Central memory CD8-positive, alpha-beta T cell (primary cell): ENCODE measurements around the gene DIP2C.
A peak's percentile ranks its signal among the peaks of the same experiment; 100 is the strongest.

ENCODE experiments used
- ATAC-seq: fragments of 150-1000 bp; cut with Tn5 transposase; replicated peaks from 2 replicates; pipeline ENCODE4 v1.10.0; 2022; ENCODE audit warnings: mild to moderate bottlenecking, moderate FRiP score, moderate number of reproducible peaks; ENCODE audit not compliant: poor library complexity, severe bottlenecking; ENCODE audit errors: extremely low read depth
- DNase-seq, 2 donors: peaks; one replicate each; pipeline ENCODE4 v3.0.0; 2021; ENCODE audit warnings: low spot score in 2 of 2
- H3K27ac Mint-ChIP-seq: one replicate; pipeline ENCODE4 v1.8.0; 2022; ENCODE audit warnings: low read depth, mild to moderate bottlenecking, moderate library complexity, mixed read lengths
- H3K27me3 Mint-ChIP-seq: one replicate; pipeline ENCODE4 v1.8.0; 2022; ENCODE audit warnings: mixed read lengths
- H3K36me3 Mint-ChIP-seq: one replicate; pipeline ENCODE4 v1.8.0; 2022; ENCODE audit warnings: mild to moderate bottlenecking, moderate library complexity, mixed read lengths; ENCODE audit not compliant: insufficient read depth
- H3K4me1 Mint-ChIP-seq: one replicate; pipeline ENCODE4 v1.8.0; 2022; ENCODE audit warnings: mixed read lengths
- H3K4me3 Mint-ChIP-seq: one replicate; pipeline ENCODE4 v1.8.0; 2022; ENCODE audit warnings: mild to moderate bottlenecking, moderate library complexity, mixed read lengths
- H3K9me3 Mint-ChIP-seq: one replicate; pipeline ENCODE4 v1.8.0; 2022; ENCODE audit warnings: mixed read lengths

DIP2C gene, protein sequence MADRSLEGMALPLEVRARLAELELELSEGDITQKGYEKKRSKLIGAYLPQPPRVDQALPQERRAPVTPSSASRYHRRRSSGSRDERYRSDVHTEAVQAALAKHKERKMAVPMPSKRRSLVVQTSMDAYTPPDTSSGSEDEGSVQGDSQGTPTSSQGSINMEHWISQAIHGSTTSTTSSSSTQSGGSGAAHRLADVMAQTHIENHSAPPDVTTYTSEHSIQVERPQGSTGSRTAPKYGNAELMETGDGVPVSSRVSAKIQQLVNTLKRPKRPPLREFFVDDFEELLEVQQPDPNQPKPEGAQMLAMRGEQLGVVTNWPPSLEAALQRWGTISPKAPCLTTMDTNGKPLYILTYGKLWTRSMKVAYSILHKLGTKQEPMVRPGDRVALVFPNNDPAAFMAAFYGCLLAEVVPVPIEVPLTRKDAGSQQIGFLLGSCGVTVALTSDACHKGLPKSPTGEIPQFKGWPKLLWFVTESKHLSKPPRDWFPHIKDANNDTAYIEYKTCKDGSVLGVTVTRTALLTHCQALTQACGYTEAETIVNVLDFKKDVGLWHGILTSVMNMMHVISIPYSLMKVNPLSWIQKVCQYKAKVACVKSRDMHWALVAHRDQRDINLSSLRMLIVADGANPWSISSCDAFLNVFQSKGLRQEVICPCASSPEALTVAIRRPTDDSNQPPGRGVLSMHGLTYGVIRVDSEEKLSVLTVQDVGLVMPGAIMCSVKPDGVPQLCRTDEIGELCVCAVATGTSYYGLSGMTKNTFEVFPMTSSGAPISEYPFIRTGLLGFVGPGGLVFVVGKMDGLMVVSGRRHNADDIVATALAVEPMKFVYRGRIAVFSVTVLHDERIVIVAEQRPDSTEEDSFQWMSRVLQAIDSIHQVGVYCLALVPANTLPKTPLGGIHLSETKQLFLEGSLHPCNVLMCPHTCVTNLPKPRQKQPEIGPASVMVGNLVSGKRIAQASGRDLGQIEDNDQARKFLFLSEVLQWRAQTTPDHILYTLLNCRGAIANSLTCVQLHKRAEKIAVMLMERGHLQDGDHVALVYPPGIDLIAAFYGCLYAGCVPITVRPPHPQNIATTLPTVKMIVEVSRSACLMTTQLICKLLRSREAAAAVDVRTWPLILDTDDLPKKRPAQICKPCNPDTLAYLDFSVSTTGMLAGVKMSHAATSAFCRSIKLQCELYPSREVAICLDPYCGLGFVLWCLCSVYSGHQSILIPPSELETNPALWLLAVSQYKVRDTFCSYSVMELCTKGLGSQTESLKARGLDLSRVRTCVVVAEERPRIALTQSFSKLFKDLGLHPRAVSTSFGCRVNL (N-terminal part only)

DNA sequence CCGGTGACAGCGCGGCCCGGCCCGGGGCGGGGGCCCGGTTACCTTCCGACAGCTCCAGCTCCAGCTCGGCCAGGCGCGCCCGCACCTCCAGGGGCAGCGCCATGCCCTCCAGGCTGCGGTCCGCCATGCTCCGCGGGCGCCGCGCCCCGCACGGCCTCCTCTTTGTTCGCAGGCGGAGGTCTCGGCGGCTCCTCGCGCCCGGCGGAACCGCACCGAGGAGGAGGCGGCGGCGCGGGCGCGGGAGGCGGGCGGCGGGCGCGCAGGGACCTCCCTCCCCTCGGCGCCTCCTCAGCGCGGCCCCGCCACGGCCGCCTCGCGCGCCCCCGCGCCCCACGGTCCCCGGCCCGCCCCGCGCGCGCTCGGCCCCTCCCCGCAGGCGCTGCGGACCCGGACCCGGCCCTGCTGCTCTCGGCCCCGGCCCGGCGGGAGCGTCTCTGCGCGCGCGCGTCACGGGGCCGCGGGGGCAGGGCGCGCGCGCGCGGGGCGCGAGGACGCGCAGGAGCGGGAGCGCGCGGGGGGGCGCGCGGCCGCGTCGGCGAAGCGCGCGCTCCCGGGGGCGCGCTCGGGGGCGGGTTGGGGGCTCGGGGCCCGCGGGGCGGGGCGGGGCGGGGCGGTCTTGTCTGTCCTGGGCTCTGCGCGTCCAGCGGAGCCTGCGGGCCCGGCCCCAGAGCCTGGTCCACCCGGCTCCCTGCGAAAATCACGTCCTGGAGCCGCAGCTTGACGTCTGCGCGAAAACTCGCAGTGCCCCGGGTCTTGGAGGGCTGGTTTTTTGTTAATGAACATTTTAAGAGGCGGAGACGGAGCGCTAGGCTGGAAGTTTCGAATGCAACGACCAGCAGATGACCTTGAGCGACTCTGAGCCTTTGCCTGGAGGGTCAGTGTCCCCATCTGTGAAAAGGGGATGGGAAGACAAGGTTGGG is at the start of gene DIP2C:
Gene DIP2C, minus strand, starts transcription at position 217 of the 920 bp plus-strand sequence. Its CDS starts 90 bp downstream, at position 127.
- H3K27ac Mint-ChIP-seq, result no peak within 1 kb of the TSS
- no peaks in the 10 kb centered on the region for H3K36me3 Mint-ChIP-seq
- H3K27me3 Mint-ChIP-seq, result peaks cover 68% of the 10 kb centered on the region
- H3K4me1 Mint-ChIP-seq, result peaks cover 5% of the 10 kb centered on the region
- ATAC-seq, result no peak
- no peak for DNase-seq
- H3K4me3 Mint-ChIP-seq, result peak within 1 kb of the TSS; percentile 32
- no peaks in the 10 kb centered on the region for H3K9me3 Mint-ChIP-seq

DNA sequence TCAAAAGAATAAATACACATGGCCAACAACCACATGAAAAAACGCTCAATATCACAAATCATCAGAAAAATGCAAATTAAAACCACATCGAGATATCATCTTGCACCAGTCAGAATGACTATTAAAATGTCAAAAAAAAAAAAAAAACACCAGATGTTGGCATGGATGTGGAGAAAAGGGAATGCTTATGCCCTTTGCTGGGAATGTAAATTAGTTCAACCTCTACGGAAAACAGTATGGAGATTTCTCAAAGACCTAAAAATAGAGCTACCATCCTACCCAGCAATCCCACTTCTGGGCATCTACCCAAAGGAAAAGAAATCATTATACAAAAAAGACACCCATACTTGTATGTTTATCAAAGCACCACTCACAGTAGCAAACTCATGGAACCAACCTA is 45.0 kb upstream of the DIP2C start:
- ATAC-seq (no peak), DNase-seq (no peak)
- Mint-ChIP-seq H3K27ac (no peak overlapping the region), H3K4me3 (no peak overlapping the region), H3K36me3 (no peaks in the 10 kb centered on the region), H3K27me3 (peaks cover 26% of the 10 kb centered on the region), H3K9me3 (peaks cover 5% of the 10 kb centered on the region), H3K4me1 (no peaks in the 10 kb centered on the region)

DNA sequence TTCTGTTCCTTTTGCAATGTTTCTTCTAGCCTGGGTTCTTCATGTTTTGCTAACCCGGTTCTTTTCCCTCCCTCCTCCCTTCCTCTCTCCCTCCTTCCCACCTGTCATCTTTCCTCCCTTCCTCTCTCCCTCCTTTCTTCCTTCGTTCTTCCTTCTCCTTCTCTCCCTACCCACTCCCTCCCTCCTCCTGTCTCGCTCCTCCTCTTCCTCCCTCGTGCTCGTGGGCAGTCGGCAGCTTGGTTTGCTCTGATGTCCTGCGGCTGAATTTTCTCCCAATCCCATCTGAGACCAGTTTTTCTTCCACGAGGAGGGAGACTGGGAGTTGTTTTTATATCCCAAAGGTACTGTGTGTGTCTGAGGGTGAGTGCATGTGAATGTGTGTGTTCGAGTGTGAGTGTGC is 43.6 kb upstream of the DIP2C start:
- H3K27me3 Mint-ChIP-seq, result peaks cover 26% of the 10 kb centered on the region
- H3K9me3 Mint-ChIP-seq, result peaks cover 5% of the 10 kb centered on the region
- DNase-seq (no peak), ATAC-seq (no peak)
- H3K4me1 Mint-ChIP-seq, result no peaks in the 10 kb centered on the region
- no peaks in the 10 kb centered on the region for H3K36me3 Mint-ChIP-seq
- H3K27ac Mint-ChIP-seq, result no peak overlapping the region
- no peak overlapping the region for H3K4me3 Mint-ChIP-seq

DNA sequence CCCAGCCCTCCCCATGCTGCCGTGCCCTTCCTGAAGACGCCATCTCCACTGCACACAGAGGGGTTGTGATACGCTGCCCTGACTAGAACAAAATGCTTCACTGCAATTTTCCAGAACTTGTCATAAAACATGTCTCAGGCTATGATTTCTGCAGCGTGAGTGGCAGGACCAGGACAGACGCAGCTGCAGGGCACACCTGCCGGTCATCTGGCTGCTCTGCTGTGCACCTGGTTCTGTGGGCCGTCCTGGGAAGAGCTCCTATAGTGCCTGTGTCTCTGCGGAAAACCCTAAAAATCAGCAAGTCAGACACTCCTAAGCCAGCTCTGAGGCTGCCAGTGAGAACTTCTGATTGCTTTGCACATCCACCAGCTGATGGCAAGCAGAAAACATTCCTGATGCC is 39.7 kb upstream of the DIP2C start:
- H3K27ac Mint-ChIP-seq, result no peak overlapping the region
- no peaks in the 10 kb centered on the region for H3K36me3 Mint-ChIP-seq
- H3K4me1 Mint-ChIP-seq, result no peaks in the 10 kb centered on the region
- H3K27me3 Mint-ChIP-seq, result peaks cover 21% of the 10 kb centered on the region
- ATAC-seq (no peak), DNase-seq (no peak)
- no peak overlapping the region for H3K4me3 Mint-ChIP-seq
- no peaks in the 10 kb centered on the region for H3K9me3 Mint-ChIP-seq

DNA sequence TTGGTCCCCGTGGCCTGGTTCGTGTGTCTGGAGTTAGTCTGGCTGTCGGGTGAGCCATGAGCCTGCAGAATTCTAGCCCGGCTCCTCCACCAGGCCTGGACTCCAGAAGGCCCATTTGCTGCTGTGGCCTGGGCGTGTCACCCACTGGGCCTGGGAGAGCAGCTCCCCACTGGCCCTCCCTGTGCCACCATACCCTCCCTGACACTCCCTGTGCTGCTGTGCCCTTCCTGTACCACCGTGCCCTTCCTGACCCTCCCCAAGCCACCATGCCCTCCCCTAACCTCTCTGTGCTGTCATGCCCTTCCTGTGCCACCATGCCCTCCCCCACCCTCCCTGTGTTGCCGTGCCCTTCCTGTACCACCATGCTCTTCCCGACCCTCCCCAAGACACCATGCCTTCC is 39.1 kb upstream of the DIP2C start:
- peaks cover 16% of the 10 kb centered on the region for H3K27me3 Mint-ChIP-seq
- DNase-seq, result no peak
- no peak for ATAC-seq
- no peaks in the 10 kb centered on the region for H3K9me3 Mint-ChIP-seq
- no peaks in the 10 kb centered on the region for H3K4me1 Mint-ChIP-seq
- no peak overlapping the region for H3K4me3 Mint-ChIP-seq
- no peaks in the 10 kb centered on the region for H3K36me3 Mint-ChIP-seq
- no peak overlapping the region for H3K27ac Mint-ChIP-seq

DNA sequence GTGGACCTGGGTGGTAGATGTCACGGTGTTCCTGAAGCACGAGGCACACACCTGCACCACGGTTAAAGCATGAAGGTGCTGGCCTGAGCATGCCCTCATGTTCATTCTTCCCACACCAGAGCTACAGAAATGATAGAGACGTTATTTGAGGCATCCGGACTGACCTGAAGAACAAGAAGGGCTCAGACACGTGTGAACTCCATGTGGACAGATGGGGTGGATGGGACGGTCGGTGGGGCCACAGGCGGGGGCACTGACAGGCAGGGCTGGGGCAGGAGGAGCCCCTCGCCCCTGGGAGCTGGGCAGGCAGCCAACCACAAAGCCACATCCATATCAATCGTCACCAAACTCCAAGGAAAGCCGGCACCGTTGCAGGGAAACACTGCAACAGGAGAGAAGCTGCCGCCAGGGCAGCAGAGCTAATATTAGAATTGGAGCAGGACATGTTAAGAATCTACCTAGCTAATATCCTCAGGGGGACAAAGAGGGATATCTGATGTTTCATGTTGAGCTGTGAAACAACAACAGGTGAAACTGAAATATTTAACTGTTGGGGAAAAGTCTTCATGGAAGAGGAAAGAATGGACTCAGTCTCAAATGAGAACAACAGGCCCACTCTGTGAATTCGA is 37.8 kb upstream of the DIP2C start:
- Mint-ChIP-seq H3K9me3 (no peaks in the 10 kb centered on the region), H3K27me3 (peaks cover 14% of the 10 kb centered on the region), H3K4me1 (no peaks in the 10 kb centered on the region), H3K36me3 (no peaks in the 10 kb centered on the region), H3K4me3 (no peak overlapping the region), H3K27ac (no peak overlapping the region)
- DNase-seq (no peak), ATAC-seq (no peak)

DNA sequence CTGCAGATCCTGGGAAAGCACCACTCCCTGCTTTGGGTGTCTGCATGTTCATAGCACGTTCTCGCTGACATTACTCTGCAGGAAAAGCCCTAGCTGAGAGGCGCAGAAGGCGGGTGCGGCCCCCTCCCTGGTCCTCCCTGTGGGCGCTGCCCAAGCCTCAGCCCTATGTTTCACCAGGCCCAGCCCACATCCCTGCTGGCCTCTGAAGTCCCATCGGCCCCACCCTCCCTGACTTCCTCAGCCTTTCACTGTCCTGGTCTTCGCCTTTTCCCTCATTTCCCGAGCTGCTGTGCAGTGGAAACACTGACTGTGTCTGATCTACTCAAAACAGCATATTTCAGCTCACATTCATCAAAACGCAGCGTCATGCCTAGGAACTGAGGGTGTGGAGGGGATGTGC is 36.3 kb upstream of the DIP2C start:
- no peak for ATAC-seq
- DNase-seq, result no peak
- Mint-ChIP-seq H3K27me3 (peaks cover 11% of the 10 kb centered on the region), H3K9me3 (no peaks in the 10 kb centered on the region), H3K4me1 (no peaks in the 10 kb centered on the region), H3K36me3 (no peaks in the 10 kb centered on the region), H3K4me3 (no peak overlapping the region), H3K27ac (no peak overlapping the region)

DNA sequence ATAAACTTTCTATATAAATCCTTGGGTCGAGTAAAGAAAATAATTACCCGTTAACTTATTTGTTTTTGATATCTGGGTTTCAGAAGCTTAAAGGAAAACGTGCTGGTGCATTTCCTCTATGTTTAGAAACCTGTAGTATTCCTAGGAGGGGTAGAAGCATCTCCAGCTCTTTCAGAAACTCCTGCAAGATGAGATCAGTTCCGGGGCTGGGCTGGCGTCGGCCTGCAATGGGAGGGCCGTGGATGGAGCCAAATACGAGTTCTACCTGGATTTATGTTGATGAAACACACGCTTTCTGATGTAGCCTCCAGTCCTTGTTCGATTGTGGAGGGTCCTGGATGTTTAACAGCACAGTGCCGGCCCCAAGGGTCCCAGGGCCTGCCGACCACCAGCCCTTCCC is 35.8 kb upstream of the DIP2C start:
- Mint-ChIP-seq H3K27ac (no peak overlapping the region), H3K36me3 (no peaks in the 10 kb centered on the region), H3K27me3 (peaks cover 15% of the 10 kb centered on the region), H3K4me1 (no peaks in the 10 kb centered on the region), H3K9me3 (no peaks in the 10 kb centered on the region), H3K4me3 (no peak overlapping the region)
- DNase-seq, result no peak
- no peak for ATAC-seq

DNA sequence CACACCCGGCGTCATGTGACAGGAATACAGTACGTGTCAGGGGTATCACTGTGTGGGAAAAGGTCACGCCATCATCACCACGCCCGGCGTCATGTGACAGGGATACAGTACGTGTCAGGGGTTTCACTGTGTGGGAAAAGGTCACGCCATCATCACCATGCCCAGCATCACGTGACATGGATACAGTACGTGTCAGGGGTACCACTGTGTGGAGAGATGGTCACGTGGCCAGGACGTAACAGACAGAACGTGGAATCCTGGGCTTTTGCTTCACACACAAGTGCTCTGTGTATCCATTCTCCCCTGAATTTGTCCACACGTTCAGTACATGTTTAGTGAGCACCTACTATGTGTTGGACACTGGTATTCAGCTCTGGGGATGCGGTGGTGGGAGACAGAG is 34.5 kb upstream of the DIP2C start:
- H3K4me3 Mint-ChIP-seq, result no peak overlapping the region
- H3K4me1 Mint-ChIP-seq, result no peaks in the 10 kb centered on the region
- peaks cover 24% of the 10 kb centered on the region for H3K27me3 Mint-ChIP-seq
- DNase-seq (no peak), ATAC-seq (no peak)
- no peaks in the 10 kb centered on the region for H3K36me3 Mint-ChIP-seq
- H3K27ac Mint-ChIP-seq, result no peak overlapping the region
- no peaks in the 10 kb centered on the region for H3K9me3 Mint-ChIP-seq

DNA sequence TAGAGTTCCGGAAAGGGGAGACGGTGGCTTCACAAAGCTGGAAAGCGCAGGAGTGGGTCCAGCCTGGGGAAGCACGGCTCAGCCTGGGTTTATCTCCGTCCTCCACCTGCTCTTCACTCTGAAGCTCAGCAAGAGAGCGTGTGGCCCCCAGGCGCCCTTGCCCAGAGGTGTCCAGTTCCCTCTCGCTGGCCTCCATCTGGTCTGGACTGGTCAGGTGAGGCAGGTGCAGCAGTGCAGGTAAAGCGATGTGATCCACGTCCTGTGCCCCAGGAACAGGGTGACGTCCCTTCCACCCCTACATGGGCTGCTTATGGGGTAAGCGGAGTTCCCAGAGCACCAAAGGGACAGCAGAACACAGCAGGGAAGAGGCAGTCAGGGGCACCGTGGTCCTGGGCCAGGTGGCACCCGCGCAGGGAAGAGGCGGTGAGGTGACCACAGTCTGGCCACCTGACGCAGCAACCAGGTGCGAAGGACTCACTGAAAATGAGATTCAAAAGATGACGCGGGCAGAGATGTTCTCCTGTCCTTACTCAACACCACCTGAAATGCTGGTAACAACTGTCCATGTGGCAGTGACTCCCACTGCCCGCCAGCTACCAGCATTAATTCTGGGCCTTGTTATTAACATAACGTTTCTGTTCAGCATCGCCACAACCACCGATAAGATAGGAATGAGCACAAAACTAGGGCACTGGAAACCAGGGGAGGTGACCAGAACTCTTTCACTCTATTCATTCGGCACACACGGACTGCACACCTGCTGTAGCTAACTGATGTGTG is 33.0 kb upstream of the DIP2C start:
- DNase-seq (no peak), ATAC-seq (no peak)
- Mint-ChIP-seq H3K27ac (no peak overlapping the region), H3K4me3 (no peak overlapping the region), H3K36me3 (no peaks in the 10 kb centered on the region), H3K9me3 (no peaks in the 10 kb centered on the region), H3K27me3 (peaks cover 33% of the 10 kb centered on the region), H3K4me1 (no peaks in the 10 kb centered on the region)

DNA sequence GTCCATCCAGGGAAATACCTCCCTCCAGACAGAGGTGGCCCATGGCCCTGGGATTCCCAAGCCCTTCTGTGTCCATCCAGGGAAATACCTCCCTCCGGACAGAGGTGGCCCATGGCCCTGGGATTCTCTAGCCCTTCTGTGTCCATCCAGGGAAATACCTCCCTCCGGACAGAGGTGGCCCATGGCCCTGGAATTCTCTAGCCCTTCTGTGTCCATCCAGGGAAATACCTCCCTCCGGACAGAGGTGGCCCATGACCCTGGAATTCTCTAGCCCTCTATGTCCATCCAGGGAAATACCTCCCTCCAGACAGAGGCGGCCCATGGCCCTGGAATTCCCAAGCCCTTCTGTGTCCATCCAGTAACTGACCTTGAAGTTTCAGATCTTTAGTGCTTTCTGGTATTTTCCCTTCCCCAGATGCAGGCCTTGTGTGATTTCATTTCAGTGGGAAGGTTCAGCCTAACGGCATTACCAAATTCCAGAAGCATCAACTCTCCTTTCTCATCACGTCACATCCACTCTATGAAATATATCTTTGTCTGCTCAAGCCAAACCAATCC is 28.8 kb upstream of the DIP2C start:
- no peak overlapping the region for H3K27ac Mint-ChIP-seq
- ATAC-seq (no peak), DNase-seq (no peak)
- H3K4me1 Mint-ChIP-seq, result no peaks in the 10 kb centered on the region
- peaks cover 10% of the 10 kb centered on the region for H3K9me3 Mint-ChIP-seq
- H3K27me3 Mint-ChIP-seq, result peaks cover 55% of the 10 kb centered on the region
- no peaks in the 10 kb centered on the region for H3K36me3 Mint-ChIP-seq
- no peak overlapping the region for H3K4me3 Mint-ChIP-seq
